HuH-7 (cell line): ENCODE measurements around the gene PKNOX1.
"Not testable (repeated sequence)": the region's sequence is repeated elsewhere in the genome, so short reads cannot be mapped to it uniquely, and the experiment has no call there.

ENCODE experiments used
- DNase-seq: peaks from one replicate; pipeline ENCODE4 v3.0.0; 2011; ENCODE audit warnings: low spot score

The PKNOX1 gene

DNA sequence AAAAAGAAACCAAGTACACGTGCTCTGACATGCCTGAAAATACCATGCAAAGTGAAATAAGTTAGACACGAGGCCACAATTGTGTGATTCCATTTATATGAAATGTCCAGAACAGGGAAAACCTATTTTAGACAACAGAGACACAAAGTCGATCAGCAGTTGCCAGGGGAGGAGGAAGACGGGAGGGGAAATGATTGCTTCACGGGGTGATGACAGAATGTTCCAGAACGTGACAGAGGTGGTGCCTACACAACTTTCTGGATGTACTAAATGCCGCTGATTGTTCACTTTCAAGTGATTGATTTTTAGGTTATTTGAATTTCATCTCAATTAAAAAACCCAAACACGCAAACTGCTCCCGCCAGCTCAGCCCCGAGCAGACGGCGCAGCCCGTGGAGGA is 78.8 kb downstream of the PKNOX1 start:
- not testable (repeated sequence) for DNase-seq

DNA sequence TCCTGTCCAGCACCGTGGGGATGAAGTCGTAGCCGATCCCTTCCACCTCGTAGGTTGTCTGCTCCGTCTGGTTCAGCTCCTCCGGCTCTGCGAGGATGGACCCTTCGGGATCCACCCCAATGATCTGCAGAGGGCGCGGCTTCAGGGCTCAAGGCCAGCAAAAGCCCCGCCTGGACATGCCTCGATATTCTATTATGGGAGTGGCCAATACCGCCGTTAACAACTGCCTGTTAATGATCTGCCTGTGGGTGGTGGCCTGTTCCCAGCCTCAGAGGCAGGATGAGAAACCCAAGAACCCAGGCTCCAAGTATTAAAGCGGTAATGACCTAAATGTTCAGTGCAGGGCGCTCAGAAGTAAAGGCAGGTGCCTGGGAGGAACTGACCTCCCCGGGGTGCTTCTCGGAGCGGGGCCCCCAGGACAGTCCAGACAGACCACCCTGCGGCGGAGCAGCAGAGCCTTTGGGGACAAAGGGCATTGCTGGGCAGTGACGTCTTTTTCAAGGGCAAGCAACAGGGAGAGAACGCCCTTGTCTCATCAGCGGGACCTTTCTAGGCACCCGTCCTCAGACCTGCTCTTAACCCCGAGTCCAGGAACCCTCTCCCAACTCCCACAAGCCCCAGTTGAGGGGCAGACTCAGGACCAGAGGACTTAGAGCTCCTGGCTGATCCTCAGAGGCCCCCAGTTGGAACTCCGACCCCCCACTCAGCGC is 88.7 kb downstream of the PKNOX1 start:
- DNase-seq: not testable (repeated sequence)

DNA sequence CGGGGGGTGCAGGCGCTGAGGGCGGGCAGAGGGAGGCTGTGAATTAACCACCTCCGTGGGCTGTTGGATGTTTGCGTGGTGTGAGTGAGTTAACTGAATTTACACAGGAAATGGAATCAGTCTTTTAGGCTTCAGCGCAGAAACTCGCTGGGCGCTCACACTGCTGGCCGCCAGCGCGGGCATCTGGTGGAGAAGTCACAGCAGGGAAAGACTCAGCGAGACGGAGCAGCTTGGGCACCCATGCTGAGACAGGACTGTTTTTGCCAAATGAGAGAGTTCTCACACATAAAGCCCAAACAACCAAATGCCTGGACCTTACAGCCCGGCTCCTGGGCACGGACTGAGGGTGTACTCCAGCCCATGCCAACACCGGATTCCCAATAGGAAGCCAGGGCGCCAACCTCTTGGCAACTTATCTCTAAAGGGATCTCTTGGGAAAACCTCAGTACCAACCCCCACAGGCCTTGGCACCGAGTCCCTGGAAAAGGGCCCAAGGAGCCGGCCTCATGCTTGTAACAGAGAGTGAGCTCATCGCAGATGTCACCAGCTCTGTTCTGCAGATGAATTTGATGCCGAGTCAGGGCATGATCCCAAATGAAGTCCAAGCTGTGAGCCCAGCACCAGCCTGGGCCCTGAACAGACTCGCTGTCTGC is 90.0 kb downstream of the PKNOX1 start:
- not testable (repeated sequence) for DNase-seq

DNA sequence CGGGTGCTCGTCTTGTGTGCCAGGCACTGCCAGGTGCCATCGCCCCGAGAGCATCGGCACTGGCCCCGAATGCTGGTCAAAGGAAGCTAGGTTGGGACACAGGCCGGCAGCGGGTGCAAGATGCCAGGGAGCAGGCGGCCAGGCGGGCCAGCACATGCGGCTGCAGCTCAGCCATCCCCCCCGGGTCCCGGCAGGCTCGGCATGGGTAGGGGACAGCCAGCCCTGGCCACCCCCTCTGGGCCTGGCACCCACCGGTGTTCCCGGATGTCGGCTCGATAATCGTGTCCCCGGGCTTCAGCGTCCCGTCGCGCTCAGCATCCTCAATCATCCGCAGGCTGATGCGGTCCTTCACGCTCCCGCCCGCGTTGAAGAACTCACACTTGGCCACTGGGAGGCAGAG is 91.6 kb downstream of the PKNOX1 start:
- DNase-seq: not testable (repeated sequence)

DNA sequence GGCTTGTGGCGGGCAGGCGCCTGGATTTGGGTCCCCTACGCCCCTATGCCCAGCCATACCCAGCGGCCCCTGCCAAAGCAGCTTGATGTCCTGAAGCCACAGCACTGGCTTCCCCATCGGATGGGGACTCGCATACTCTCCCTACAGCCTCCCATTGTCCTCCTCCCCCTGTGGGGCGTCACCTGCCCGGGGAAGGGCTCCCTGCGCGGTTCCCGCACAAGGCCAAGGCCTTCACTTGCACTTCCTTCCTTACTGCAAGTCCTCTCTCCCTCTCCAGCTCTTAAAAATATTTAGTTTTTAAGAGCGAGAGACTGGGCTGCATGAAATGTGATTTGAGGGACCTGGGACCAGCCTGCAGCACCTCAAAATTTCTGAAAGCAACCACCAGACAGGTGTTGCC is 92.3 kb downstream of the PKNOX1 start:
- not testable (repeated sequence) for DNase-seq

DNA sequence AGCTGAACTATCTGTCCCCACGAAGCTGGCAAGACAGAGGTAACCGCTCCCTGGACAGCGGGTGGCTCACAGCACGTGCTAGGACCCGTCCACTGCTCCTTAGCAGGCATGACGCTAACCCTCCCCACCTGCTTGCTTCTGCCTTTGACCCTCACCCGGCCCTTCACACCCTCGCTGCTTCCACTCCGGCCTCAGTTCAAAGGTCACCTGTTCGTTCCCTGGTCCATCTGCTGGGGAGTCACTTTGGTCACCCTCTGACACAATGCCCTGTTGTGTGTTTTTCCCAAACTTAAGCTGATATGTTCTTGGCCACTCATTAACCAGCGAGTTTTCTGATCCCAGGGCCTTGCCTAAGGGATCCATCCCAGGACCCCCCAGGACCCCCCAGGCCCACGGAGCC is 93.7 kb downstream of the PKNOX1 start:
- DNase-seq: not testable (repeated sequence)

DNA sequence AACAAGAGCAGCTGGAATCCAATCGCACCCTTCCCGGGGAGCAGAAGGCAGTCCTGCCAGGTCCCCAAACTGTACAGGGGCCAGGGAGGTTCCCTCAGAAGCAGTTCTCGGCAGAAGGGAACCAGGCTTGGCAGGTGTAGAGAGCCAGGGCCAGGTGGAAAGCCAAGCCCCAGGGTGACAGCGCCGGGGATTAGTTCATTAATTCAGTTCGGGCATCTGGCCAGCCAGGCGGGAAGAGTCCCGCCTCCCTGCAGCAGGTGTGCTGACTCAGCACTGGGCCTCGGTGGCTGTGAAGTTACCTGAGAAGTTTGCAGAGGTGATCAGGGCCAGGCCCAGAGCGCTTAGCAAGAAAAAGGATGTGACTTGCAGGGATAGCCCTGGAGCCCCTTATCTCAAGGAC is 95.3 kb downstream of the PKNOX1 start:
- not testable (repeated sequence) for DNase-seq

DNA sequence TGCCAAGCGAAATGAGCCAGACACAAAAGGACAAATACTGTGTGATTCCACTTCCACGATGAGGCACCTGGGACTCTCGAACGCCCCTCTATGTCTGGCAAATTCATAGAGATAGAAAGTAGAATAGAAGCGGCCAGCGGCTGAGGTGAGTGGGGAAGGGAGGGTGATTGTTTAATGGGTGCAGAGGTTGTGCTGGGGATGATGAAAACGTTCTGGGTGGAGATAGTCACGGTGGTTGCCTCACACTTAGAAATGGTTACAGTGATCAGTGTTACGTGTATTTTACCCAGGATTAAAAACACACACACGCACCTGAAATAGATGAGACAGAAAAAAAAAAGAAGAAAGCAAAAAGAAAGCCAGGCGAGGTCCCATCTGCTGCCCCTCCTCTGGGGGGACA is 98.4 kb downstream of the PKNOX1 start:
- DNase-seq: not testable (repeated sequence)

DNA sequence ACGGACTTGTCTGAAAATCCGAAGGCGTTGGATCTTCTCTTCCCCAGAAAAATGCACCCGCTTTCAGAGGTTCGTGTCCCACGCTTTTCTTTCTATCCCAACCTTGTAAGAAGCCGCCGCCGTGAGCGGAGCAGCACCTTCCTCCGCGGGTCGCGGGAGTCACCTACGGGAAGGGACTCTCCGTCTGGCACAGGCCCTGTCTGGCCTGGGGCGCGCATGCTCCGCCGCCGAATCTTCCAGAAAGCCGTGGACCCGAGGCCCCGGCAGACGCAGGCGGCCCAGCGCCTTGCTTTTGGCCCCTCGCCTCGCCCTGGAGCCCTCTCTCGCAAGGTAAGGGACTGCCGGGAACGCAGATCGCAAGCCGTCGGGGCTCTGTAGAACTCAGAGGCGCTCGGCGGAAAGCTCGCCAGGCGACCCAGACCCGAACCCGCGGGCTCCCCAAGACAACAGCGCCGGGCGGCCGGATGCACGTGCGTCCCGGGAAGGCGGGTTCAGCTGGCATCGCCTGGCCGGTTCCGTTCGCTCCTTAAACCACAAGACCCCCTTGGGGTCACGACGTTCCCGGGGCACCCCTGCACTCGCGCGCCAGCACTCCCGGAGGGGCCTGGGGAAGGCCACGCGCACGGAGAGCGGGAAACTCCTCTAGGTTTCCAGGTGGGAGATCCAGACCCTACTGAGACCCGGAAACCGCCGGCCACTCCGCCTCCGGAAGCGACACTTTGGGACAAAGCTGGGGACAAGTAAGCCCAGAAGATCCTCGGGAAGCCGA is 100.2 kb downstream of the PKNOX1 start:
- DNase-seq: not testable (repeated sequence)

DNA sequence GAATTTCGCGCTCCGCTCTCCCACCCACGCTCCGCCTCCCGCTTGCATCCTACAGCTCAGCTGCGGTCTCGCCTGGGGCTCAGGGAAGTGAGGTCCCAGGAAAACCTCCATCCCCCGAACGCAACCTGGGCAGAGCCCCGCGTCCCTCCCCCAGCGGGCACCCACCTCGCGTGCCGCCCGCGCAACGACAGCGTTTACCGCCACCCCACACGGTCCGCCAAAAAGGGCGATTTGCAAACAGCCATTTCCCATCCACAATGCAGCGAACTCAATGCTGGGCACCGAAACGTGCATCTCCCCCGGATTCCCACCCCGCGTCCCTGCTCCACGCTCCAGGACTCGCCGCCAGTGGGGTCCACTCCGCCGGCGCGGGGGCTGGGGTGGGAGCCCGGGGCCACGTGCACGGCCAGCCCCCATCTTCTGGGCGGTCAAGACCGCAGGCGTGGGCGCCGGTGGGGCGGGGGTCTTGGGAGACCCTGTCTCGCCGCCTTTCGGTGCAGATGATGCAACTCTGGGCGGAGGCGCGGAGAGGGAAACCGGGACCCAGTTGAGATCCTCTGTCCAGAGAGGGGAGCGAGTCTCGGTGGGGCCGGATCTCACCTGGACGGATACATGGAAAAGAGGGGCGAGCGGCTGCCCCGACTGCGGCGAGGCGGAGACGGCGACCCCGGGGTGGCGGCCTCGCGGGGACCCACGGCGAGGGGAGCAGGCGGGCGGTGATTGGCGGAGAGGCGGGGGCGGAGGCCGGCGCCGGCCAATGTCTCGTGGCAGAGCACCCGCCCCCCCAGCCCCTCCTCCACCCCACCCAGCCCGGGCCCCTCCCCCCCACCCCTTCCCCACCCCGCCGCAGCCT is 101.0 kb downstream of the PKNOX1 start, which contains the start of gene CBS:
TSS of gene CBS (minus strand) at position 666 of the 853 bp plus-strand sequence. CDS start 3,642 bp downstream, outside the sequence.
- not testable (repeated sequence) for DNase-seq

DNA sequence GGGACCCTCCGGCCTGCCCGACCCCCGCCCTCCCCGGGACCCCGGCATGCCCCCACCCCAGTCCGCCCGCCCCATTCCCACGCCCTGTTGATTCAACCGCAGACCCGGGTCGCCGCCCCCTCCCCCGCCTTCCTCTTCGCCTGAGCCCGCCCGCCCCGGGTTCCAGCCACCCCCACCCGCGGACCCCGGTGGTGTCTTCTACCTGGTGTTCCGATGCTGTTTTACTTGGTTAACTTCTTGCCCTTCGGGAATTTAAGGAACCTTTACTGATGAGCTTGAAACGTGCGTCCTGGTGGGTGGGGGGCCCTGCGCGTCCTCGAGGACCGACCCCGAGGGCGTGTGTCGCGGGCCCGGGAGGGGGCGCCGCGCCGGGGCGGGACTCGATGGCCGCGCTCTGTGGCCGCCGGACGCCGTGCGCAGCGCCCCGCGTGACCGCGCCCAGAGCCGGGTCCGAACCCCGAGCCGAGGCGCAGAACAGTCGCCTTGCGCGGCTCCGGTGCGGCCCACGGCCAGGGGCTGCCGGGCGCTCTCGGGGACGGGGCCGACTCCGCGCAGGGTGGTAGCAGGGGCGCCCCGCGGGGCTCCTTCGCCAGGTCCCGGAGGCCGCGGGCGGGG is 101.8 kb downstream of the PKNOX1 start:
- DNase-seq: not testable (repeated sequence)

DNA sequence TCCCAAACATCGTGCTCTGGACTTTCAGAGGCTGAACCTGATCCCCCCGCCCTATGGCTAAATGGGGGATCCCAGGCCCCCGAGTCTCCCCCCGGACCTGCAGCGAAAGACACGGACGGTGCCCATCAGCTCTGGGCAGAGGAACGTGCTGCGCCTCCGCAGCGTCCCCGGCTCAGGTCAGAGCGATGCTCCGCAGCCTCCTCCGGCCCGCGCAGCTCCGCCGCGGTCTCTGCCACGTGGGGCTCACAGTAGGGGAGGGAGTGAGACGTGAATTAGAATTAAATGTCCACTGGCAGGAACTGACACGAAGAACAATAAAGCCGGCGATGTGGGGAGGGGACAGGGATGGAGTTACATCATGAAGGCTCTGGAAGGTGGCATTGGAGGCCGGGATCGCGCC is 102.3 kb downstream of the PKNOX1 start:
- DNase-seq: not testable (repeated sequence)

DNA sequence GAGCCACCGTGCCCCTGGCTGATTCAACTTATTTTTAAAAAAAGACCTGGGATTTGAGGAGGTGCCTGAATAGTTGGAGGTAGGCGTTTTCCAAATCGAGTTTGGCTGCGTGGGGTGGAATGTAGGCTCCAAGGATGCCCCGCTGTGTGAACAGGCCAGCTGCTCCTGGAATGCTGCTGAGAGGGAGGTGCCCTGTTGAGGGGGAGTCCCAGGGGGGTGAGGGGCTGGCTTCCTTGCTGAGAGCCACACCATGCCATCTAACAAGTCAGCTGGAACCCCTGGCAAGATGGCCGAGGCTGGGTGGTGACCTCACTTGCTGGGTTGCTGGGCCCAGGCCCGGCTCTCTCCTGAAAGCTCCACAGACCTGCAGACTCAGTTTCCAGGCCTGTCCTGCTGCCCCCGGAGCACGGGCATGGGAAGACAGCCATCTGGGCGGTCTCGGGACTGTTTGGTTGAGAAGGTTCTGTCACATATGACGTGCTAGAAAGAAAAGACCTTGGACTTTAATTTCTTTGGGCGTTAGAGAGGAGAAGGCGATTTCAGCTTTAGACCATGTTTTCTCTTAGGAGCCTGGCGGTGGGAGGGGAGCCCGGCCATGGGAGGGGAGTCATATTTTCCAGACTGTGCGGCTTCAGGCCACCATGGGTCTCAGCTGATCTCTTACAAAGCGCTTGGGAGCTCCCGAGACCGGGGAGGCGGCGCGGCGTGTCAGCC is 108.4 kb downstream of the PKNOX1 start:
- not testable (repeated sequence) for DNase-seq
